ENCODE results near the gene GDPD5.

The GDPD5 gene

DNA sequence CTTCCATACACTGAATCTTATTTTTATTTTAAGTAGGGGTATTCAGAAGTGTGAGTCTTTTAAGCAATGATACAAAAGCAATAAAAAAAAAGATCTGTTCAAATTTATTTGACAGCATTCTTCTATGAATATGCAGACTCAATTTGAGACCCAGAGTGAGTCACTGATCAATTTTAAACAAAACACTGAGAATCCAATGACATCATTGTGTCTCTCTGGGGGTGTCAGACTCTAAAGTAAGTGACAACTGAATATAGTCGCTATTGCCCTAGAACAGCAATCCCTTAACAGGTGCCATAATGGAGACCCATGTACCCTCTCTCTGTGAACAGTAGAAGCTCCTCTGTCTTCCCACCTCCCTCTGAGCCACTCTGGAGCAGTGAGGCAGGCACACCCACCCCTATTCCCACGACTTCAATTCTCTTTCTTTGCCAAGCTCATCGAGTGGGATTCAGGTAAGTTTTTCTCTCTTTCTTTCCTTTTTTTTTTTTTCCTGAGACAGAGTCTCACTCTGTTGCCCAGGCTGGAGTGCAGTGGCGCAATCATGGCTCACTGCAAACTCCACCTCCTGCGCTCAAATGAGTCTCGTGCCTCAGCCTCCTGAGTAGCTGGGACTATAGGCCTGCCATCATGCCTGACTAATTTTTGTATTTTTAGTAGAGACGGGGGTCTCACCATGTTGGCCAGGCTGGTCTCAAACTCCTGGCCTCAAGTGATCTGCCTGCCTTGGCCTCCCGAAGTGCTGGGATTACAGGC lies 131.5 kb downstream of the GDPD5 start:
- 0 out of 2 replicates have a peak overlapping the region, but pooled peaks have one; percentile 12 for H3K27ac ChIP-seq
- H3K9ac ChIP-seq: no peak overlapping the region; the same call in 1 of the 2 replicates
- no peaks in the 10 kb centered on the region for H3K36me3 ChIP-seq
- no peaks in the 10 kb centered on the region for H4K20me1 ChIP-seq
- H3K4me2 ChIP-seq: peak overlapping the region; percentile 40; the same call in 1 of the 2 replicates
- peaks cover 32% of the 10 kb centered on the region for H3K4me1 ChIP-seq
- TF ChIP-seq Cebpa-rat (IDR thresholded peaks at IDR 0.05): no peak
- H3K9me3 ChIP-seq: no peaks in the 10 kb centered on the region
- no peak overlapping the region for H3K4me3 ChIP-seq
- no peaks in the 10 kb centered on the region for H3K27me3 ChIP-seq

DNA sequence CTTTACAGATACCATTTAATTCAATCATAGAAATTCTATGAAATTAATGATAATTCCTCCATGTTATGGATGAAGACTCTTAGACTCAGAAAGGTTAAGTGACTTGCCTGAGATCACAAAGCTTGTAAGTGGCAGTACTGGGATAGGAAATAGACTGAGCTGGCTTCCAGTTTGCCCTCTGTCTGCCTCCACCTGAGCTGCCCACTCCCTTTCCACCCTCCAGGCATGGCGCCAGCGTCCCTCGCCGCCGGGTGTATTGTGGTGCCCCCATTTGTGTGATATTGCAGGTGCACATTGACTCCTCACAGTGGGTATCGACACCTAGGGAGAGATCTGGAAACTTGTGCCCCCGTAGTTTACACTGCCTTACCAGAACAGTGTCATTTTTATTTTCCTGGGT lies 135.8 kb downstream of the GDPD5 start:
- TF ChIP-seq Cebpa-rat (IDR thresholded peaks at IDR 0.05): no peak
- Histone ChIP-seq H3K9ac (no peak overlapping the region), H4K20me1 (no peaks in the 10 kb centered on the region), H3K4me1 (peaks cover 11% of the 10 kb centered on the region), H3K4me3 (no peak overlapping the region), H3K36me3 (no peaks in the 10 kb centered on the region), H3K4me2 (no peak overlapping the region), H3K27ac (no peak overlapping the region), H3K27me3 (no peaks in the 10 kb centered on the region), H3K9me3 (no peaks in the 10 kb centered on the region)

GRCh38 chr11:75389276-75389605 lies 136.5 kb downstream of the GDPD5 start:
- Histone ChIP-seq H3K27me3 (no peaks in the 10 kb centered on the region), H3K9me3 (no peaks in the 10 kb centered on the region), H3K4me3 (no peak overlapping the region), H3K4me2 (0 out of 2 replicates have a peak overlapping the region, but pooled peaks have one; percentile 3), H3K36me3 (no peaks in the 10 kb centered on the region), H3K4me1 (peaks cover 12% of the 10 kb centered on the region), H3K27ac (no peak overlapping the region), H4K20me1 (no peaks in the 10 kb centered on the region), H3K9ac (no peak overlapping the region)
- no peak for TF ChIP-seq Cebpa-rat (IDR thresholded peaks at IDR 0.05)

GRCh38 chr11:75388386-75389275 lies 137.1 kb downstream of the GDPD5 start:
- Histone ChIP-seq H3K4me2 (0 out of 2 replicates have a peak overlapping the region, but pooled peaks have one; percentile 3), H3K27ac (no peak overlapping the region), H3K27me3 (no peaks in the 10 kb centered on the region), H3K36me3 (no peaks in the 10 kb centered on the region), H4K20me1 (no peaks in the 10 kb centered on the region), H3K4me1 (peaks cover 18% of the 10 kb centered on the region), H3K4me3 (no peak overlapping the region), H3K9me3 (no peaks in the 10 kb centered on the region), H3K9ac (no peak overlapping the region)
- TF ChIP-seq Cebpa-rat (IDR thresholded peaks at IDR 0.05): no peak

DNA sequence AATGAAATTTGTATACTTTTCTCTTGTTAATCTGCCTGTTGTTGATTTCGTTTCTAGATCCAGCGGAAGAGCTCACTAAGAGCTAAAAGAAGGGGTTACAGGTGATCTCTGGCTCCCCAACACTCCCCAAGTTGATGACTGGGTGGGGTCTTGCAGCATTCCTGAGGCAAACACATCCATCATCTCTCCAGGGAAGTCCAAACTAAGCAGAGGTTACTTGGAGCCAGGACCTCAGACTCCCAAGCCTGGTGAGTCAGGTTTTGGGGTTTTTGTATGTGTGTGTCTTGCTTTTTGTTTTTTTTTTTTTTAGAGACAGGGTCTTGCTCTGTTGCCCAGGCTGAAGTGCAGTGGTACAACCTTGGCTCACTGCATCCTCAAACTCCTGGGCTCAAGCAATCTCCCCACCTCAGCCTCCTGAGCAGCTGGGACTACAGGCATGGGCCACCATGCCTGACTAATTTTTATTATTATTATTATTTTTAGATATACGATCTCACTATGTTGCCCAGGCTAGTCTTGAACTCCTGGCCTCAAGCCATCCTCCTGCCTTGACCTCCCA lies 137.9 kb downstream of the GDPD5 start:
- Histone ChIP-seq H3K9me3 (no peaks in the 10 kb centered on the region), H3K36me3 (no peaks in the 10 kb centered on the region), H3K4me2 (no peak overlapping the region), H3K4me1 (peaks cover 25% of the 10 kb centered on the region), H3K27ac (no peak overlapping the region), H3K9ac (no peak overlapping the region), H3K4me3 (no peak overlapping the region), H3K27me3 (no peaks in the 10 kb centered on the region), H4K20me1 (no peaks in the 10 kb centered on the region)
- TF ChIP-seq Cebpa-rat (IDR thresholded peaks at IDR 0.05): no peak

- Histone ChIP-seq H3K4me1 (peaks cover 25% of the 10 kb centered on the region), H3K27me3 (no peaks in the 10 kb centered on the region), H3K36me3 (no peaks in the 10 kb centered on the region), H3K4me3 (no peak overlapping the region), H3K27ac (no peak overlapping the region), H3K9ac (no peak overlapping the region), H4K20me1 (no peaks in the 10 kb centered on the region), H3K4me2 (no peak overlapping the region), H3K9me3 (no peaks in the 10 kb centered on the region)
- no peak for TF ChIP-seq Cebpa-rat (IDR thresholded peaks at IDR 0.05)
Observed at GRCh38 chr11:75386942-75387630, 138.7 kb downstream of the GDPD5 start.
